Large intestine (tissue), 3 donors: Measurements from ENCODE around the gene CACNA2D2. TPM values are rescaled to one million over a fixed set of nuclear protein-coding genes. Genes with fewer than 3 reads are reported as not detected.
A peak's percentile ranks its signal among the peaks of the same experiment; 100 is the strongest.

ENCODE experiments used
- DNase-seq, 2 donors: peaks; one replicate each; pipeline versions ENCODE4 v3.0.0 to v3.0.0-alpha.2; 2013
- H3K27ac ChIP-seq: one replicate; pipeline ENCODE4 v1.5.1; 2013; ENCODE audit warnings: low read length
- H3K27me3 ChIP-seq: 2 replicates; pipeline ENCODE4 v1.6.1; 2013; ENCODE audit warnings: low read length; ENCODE audit not compliant: control insufficient read depth, insufficient read depth
- H3K36me3 ChIP-seq: 2 replicates; pipeline ENCODE4 v1.6.1; 2013; ENCODE audit warnings: low read length; ENCODE audit not compliant: control insufficient read depth, insufficient read depth
- H3K4me1 ChIP-seq: one replicate; pipeline ENCODE4 v1.6.1; 2013; ENCODE audit warnings: low read length; ENCODE audit not compliant: control insufficient read depth, insufficient read depth
- H3K4me3 ChIP-seq: one replicate; pipeline ENCODE4 v1.5.1; 2013; ENCODE audit warnings: low read length
- H3K9me3 ChIP-seq: one replicate; pipeline ENCODE4 v1.6.1; 2013; ENCODE audit warnings: mild to moderate bottlenecking, low read depth, low read length, moderate library complexity; ENCODE audit not compliant: control insufficient read depth
- WGBS: methylation state at CpG from one replicate; pipeline ENCODE4 v1.1.5; 2013; ENCODE audit warnings: low lambda C conversion rate; ENCODE audit not compliant: insufficient coverage; 5-methylcytosine and 5-hydroxymethylcytosine counted together
- polyA plus RNA-seq: library from polyadenylated mRNA; unstranded; fragments of 120-200 nt; gene quantifications from one replicate; pipeline ENCODE4 v1.2.1, GENCODE V29; 2013

The CACNA2D2 gene
- polyA plus RNA-seq, 1 donor = 7.5 TPM

DNA sequence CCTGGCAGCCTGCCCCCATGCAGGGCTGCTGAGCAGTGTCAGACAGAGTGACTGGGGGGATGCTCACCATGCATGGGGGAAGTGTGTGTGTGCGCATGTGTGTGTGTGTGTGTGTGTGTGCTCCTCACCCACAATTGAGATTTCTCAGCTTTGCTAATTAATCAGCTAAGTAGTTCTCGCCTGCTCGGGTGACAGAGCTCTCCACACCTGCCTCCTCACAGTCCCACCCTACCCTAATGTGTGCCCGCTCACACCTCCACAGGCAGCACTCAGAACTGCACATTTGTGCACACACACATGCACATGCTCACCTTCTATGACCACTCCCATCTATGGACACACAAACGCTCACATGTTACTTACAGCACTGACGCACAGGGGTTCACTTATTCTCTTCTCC, 37.3 kb downstream of the CACNA2D2 start:
- H3K27me3 ChIP-seq = no peaks in the 10 kb centered on the region
- no peak for DNase-seq
- H3K27ac ChIP-seq = no peak overlapping the region
- H3K36me3 ChIP-seq = no peaks in the 10 kb centered on the region
- H3K4me3 ChIP-seq = no peak overlapping the region
- H3K4me1 ChIP-seq = no peaks in the 10 kb centered on the region
- no peaks in the 10 kb centered on the region for H3K9me3 ChIP-seq
- no CpG with 5 or more reads among the region's 6 CpGs for WGBS

DNA sequence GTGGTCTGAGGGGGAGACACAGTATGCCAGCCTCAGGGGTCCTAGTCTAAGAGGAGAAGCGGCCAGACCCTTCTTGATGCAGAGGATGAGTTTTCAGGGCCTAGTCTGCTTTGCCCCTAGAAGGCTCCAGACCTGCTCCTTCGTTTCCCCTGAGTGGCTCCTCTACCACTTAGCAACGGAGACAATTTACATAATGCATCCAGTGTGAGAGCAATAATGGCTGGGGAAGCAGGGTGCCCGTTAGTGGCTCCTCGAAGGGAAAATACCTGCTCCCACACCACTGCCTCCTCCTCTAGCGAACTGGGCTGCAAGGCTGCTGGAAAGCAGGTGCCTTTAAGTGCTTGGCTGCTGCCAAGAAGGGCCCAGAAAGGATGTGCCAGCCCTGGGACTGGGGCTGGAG, 38.9 kb downstream of the CACNA2D2 start:
- no peaks in the 10 kb centered on the region for H3K27me3 ChIP-seq
- no peaks in the 10 kb centered on the region for H3K9me3 ChIP-seq
- no peak for DNase-seq
- H3K4me1 ChIP-seq = no peaks in the 10 kb centered on the region
- H3K36me3 ChIP-seq = no peaks in the 10 kb centered on the region
- no CpG with 5 or more reads among the region's 6 CpGs for WGBS
- H3K4me3 ChIP-seq = no peak overlapping the region
- no peak overlapping the region for H3K27ac ChIP-seq

DNA sequence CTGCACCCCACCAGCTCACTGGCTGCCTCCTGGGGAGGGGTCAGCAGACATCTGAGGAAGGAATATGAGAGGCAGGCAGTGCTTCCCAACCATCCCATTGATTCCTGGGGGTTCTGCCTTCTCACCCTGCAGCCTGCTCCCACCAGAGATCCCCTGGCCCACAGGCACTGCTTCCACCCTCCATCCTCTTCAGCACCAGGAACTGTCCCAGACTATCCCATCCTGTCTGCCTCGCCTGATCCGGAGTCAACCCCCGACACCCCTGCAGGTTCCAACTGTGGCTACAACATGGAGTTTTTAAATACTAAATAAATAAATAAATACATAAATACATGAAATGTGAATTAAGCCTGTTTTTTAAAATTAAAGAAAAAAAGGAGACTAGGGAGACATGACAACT, 43.6 kb downstream of the CACNA2D2 start:
- H3K4me3 ChIP-seq = no peak overlapping the region
- no peaks in the 10 kb centered on the region for H3K36me3 ChIP-seq
- no peak overlapping the region for H3K27ac ChIP-seq
- no peak for DNase-seq
- H3K27me3 ChIP-seq = no peaks in the 10 kb centered on the region
- H3K9me3 ChIP-seq = no peaks in the 10 kb centered on the region
- WGBS = no CpG with 5 or more reads among the region's 3 CpGs
- H3K4me1 ChIP-seq = no peaks in the 10 kb centered on the region

DNA sequence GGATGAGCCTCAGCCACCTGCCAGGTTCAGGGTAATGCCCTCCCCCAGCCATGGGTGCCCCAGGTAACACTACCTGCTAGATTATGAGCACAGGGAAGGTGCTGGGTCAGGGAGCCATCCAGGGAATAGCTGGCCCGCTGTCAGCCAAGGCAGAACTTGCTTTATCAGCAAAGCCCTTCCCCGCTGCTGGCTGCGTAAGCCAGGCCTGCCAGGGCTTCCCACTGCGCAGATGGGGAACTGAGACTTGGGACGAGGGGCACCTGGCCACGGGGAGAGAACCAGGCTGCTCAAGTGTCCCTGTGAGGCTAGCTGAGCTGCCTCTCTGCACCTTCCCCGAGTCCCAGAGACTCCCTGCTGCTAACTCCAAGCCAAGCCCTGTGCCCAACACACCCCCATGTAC, 45.4 kb downstream of the CACNA2D2 start:
- Histone ChIP-seq H3K27me3 (no peaks in the 10 kb centered on the region), H3K4me3 (no peak overlapping the region), H3K36me3 (no peaks in the 10 kb centered on the region), H3K4me1 (no peaks in the 10 kb centered on the region), H3K27ac (no peak overlapping the region), H3K9me3 (no peaks in the 10 kb centered on the region)
- no CpG with 5 or more reads among the region's 7 CpGs for WGBS
- no peak for DNase-seq

DNA sequence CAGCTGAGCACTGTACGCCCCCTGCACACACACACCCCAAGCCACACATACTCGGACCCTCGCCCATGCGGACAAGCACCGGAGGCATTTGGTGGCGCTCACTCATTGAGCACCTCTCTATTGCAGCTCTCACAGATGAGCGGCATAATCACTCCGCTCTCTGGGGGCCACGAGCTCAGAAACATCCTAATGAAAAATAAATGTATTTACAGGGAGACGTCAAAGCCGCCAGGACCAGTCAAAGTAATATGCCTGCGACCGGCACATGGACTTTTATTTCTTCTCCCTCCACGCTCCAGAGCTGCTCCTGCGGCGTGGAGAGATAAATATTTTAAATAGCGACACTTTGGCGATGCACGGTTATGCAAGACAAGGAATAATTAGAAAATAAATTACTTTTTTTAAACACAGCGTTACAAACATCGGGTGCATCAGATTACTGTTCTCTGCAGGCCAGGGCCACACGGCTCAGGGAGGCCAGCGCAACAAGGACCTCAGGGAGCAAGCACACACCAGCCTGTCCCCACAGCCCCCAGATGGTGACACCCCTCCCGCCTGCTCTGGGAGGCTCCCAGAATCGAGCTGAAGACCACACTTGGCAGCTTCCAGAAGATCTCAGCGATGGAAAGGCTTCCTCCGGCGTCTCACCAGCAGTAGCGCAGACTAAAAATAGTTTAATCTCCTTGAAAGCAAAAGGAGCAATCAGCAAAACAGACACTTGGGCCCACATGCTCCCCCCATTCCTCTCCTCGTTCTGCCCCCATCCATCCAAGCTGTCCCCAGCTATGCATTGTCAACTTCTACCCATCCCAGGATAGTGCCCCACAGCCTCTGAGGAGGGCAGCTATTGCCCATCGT, 48.0 kb downstream of the CACNA2D2 start:
- H3K27ac ChIP-seq = no peak overlapping the region
- WGBS = 80% methylated on average over 1 of the region's 31 CpGs
- H3K27me3 ChIP-seq = no peaks in the 10 kb centered on the region
- no peaks in the 10 kb centered on the region for H3K36me3 ChIP-seq
- H3K4me3 ChIP-seq = no peak overlapping the region
- no peaks in the 10 kb centered on the region for H3K9me3 ChIP-seq
- peaks cover 6% of the 10 kb centered on the region for H3K4me1 ChIP-seq
- no peak for DNase-seq

DNA sequence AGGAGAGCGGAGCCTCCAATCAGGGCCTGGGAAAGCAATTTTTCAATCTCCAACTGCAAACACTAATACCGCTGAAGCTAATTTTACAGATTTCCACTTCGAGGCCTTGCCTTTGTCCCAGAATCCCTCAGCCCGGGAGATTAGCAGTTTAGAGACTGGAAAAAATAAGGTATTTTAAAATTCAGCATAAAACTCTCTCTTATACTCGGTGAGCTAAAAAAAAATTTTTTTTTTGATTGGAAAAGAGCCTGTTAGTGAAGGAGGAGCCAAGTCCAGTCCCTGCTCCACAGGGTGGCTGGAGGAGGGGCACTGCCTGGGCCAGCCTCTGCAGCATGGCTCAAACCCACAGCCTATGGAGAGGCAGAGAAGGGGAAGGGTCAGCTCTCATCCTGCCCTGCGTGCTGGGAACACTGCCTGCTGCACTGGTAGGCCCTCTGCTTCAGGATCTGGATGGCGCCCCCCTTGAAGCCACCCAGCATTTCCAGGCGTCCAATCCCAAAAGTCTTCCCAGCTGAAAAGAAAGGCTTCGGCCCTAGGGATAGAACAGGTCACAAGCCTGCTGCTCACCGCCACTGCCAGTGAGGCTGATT, 48.9 kb downstream of the CACNA2D2 start:
- no peak for DNase-seq
- H3K27me3 ChIP-seq = no peaks in the 10 kb centered on the region
- 100% methylated on average over 1 of the region's 10 CpGs for WGBS
- H3K4me3 ChIP-seq = no peak overlapping the region
- H3K9me3 ChIP-seq = no peaks in the 10 kb centered on the region
- H3K4me1 ChIP-seq = peaks cover 13% of the 10 kb centered on the region
- no peak overlapping the region for H3K27ac ChIP-seq
- H3K36me3 ChIP-seq = no peaks in the 10 kb centered on the region

DNA sequence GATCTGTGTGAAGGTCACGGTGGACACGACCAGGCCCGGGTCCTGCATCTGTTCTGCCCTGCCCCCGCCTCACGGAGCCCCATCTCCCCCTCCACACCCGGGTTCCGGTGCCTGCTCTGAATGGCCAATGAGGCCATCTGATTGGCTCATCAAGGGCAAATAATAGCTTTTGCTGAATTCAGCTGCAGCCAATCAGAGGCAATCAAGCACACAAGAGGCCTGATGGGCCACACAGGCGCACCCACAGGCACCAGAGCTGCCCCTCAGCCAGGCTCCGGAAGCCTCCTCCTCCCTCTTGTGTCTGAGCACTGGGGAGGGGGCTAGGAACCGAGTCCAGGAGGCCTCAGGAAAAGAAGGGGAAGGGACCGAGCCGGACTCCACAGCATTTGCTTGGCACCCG, 49.5 kb downstream of the CACNA2D2 start:
- no peaks in the 10 kb centered on the region for H3K9me3 ChIP-seq
- no peaks in the 10 kb centered on the region for H3K36me3 ChIP-seq
- no peak for DNase-seq
- WGBS = no CpG with 5 or more reads among the region's 13 CpGs
- no peaks in the 10 kb centered on the region for H3K27me3 ChIP-seq
- no peak overlapping the region for H3K27ac ChIP-seq
- H3K4me1 ChIP-seq = peaks cover 14% of the 10 kb centered on the region
- no peak overlapping the region for H3K4me3 ChIP-seq

DNA sequence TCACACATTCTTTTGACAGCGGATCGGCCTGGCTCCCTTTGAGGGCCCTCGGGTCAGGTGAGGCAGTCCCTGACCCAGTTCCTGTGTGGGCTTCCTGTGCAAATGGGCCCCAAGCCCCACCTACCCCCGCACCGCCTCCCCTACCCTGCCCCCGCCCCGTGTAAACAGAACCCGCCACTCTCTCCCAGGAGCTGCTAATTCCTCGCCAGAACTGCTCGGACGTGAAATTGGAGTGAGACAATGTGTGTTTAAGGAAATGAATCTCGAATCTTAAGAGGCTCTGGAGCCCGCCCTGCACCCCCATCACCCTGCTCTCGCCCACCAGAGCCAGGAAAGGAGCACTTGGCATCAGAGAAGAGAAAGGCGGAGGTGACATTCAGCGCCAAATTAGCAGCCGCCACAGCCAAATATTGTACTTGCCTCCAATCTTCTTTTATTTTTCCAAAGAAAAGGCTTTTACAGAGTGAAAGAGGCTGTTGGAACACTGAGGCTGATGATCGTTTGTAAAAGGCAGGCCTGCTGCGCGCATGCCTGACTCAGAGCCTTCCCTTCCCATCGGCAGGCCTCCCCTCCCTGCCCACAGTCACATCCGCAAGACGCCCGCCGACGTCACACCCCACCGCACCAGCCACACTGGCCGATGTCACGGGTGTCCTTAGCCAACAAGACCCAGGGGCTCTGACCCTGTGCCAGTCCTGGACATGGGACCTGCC, 53.1 kb downstream of the CACNA2D2 start:
- peak; percentile 39 to 60 for DNase-seq
- peaks cover 17% of the 10 kb centered on the region for H3K4me1 ChIP-seq
- no peak overlapping the region for H3K4me3 ChIP-seq
- WGBS = no CpG with 5 or more reads among the region's 29 CpGs
- no peaks in the 10 kb centered on the region for H3K27me3 ChIP-seq
- peak overlapping the region; percentile 13 for H3K27ac ChIP-seq
- H3K9me3 ChIP-seq = no peaks in the 10 kb centered on the region
- H3K36me3 ChIP-seq = no peaks in the 10 kb centered on the region

DNA sequence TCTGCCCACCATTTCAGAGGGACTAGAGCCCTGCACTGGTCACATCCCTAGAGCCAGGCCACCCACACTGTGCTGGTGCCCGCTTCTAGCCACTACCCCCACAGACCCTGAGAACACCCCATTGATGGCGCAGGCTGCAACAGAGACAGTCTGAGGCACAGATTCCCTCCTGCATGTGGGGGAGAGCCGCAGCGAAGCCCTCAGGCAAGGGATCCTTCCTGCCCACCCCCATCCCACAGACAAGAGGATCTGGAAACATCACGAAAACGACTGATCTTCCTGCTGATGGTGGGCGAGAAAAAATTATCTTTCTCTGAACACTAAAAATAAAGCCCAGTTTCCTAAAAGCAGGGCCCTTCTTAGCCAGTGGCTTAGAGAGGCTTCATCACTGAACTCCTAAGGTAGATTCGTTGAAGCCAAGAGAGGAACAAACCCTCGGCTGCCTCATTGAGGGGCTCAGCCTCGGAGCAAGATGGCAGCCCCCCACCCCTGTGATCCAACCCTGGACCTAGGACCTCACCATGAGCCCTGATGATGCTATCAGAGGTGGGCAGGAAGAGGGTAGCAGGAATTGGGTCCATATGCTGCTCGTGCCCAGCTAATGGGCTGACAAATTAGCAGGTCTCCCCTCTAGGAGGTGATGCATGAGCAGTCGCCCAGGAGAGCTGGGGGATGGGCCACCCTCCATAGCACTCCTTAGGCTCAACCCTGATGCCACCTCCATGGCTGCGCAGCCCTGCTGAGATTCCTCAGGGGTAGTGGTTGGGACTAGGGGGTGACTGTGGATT, 54.5 kb downstream of the CACNA2D2 start:
- Histone ChIP-seq H3K27ac (no peak overlapping the region), H3K9me3 (no peaks in the 10 kb centered on the region), H3K27me3 (no peaks in the 10 kb centered on the region), H3K4me1 (peaks cover 17% of the 10 kb centered on the region), H3K4me3 (no peak overlapping the region), H3K36me3 (no peaks in the 10 kb centered on the region)
- no CpG with 5 or more reads among the region's 13 CpGs for WGBS
- no peak for DNase-seq

DNA sequence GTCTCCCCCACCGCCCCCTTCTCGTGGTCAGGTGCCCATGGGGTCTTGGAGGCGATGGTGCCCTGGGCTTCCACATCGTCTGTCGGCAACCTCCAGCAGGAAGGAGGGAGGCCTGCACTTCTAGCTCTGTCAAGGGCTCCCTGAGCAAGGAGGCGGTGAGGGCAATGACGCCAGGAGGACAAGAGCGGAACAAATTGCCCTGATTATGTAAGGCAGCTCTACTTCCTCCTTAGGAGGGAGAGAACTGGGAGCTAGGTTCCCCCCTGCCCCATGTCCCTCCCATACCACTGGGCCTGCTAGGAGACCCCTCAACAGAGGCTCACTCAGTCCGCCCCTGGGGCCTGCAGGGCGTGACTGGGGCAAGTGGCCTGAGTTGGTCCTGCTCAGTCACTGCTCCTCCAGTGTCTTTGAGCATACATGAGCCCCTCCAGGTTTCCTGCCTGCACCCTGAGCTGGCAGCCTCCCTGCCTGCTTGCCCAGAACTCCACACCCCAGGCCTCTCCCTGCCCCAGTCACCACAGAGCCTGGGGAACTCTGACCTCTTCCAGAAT, 56.1 kb downstream of the CACNA2D2 start:
- Histone ChIP-seq H3K4me3 (no peak overlapping the region), H3K9me3 (no peaks in the 10 kb centered on the region), H3K27me3 (no peaks in the 10 kb centered on the region), H3K4me1 (peaks cover 20% of the 10 kb centered on the region), H3K27ac (no peak overlapping the region), H3K36me3 (no peaks in the 10 kb centered on the region)
- DNase-seq = peak in 1 of 2 donors; percentile 15
- no CpG with 5 or more reads among the region's 10 CpGs for WGBS
